Measurements from ENCODE around the gene SEBOX. TPM values are rescaled to one million over a fixed set of nuclear protein-coding genes. Genes with fewer than 3 reads are reported as not detected.

SEBOX gene
- total and polyA plus RNA-seq, 7 donors, result not detected

- Histone ChIP-seq H3K27me3 (no peaks in the 10 kb centered on the region), H3K4me3 (no peak overlapping the region), H3K9me3 (no peaks in the 10 kb centered on the region), H3K4me1 (peaks cover 0 to 31% (median 29%) of the 10 kb centered on the region in 4 donors), H3K27ac (no peak overlapping the region), H3K36me3 (peaks cover 0 to 9% (median 4%) of the 10 kb centered on the region in 4 donors)
- TF ChIP-seq POLR2A (IDR thresholded peaks at IDR 0.05) (no peak), CTCF (IDR thresholded peaks at IDR 0.05) (no peak), POLR2AphosphoS5 (IDR thresholded peaks at IDR 0.05) (no peak), EP300 (IDR thresholded peaks at IDR 0.05) (no peak)
- DNase-seq, result no peak
- intact Hi-C loops (cut with DNase I), result no loop called here
- 93 to 94% methylated on average over 23 of the region's 23 CpGs for WGBS, 2 donors
Observed at GRCh38 chr17:28368915-28369683, 4.1 kb upstream of the SEBOX start.

- Histone ChIP-seq H3K27me3 (no peaks in the 10 kb centered on the region), H3K36me3 (peaks cover 0 to 16% (median 9%) of the 10 kb centered on the region in 4 donors), H3K9me3 (no peaks in the 10 kb centered on the region), H3K4me3 (no peak overlapping the region), H3K27ac (no peak overlapping the region), H3K4me1 (peaks cover 0 to 28% (median 25%) of the 10 kb centered on the region in 4 donors)
- no peak for DNase-seq
- WGBS, 2 donors, result 74 to 83% methylated on average over 5 of the region's 5 CpGs
- no peak for TF ChIP-seq POLR2A (IDR thresholded peaks at IDR 0.05)
- TF ChIP-seq POLR2AphosphoS5 (IDR thresholded peaks at IDR 0.05), result no peak
- no peak for TF ChIP-seq EP300 (IDR thresholded peaks at IDR 0.05)
- no peak for TF ChIP-seq CTCF (IDR thresholded peaks at IDR 0.05)
- intact Hi-C loops (cut with DNase I), result no loop called here
Observed at GRCh38 chr17:28368306-28368831, 3.4 kb upstream of the SEBOX start.

- Histone ChIP-seq H3K9me3 (no peaks in the 10 kb centered on the region), H3K27me3 (no peaks in the 10 kb centered on the region), H3K36me3 (peaks cover 0 to 22% (median 14%) of the 10 kb centered on the region in 4 donors), H3K27ac (no peak overlapping the region), H3K4me1 (peaks cover 0 to 22% (median 19%) of the 10 kb centered on the region in 4 donors), H3K4me3 (no peak overlapping the region)
- WGBS, 2 donors, result 90 to 93% methylated on average over 21 of the region's 21 CpGs
- no peak for DNase-seq
- TF ChIP-seq POLR2A (IDR thresholded peaks at IDR 0.05) (no peak), EP300 (IDR thresholded peaks at IDR 0.05) (no peak), CTCF (IDR thresholded peaks at IDR 0.05) (no peak), POLR2AphosphoS5 (IDR thresholded peaks at IDR 0.05) (no peak)
- intact Hi-C loops (cut with DNase I), result no loop called here
Observed at GRCh38 chr17:28367641-28368305, 2.8 kb upstream of the SEBOX start.

GRCh38 chr17:28366605-28367004 lies 1.6 kb upstream of the SEBOX start:
- intact Hi-C loops (cut with DNase I), result no loop called here
- 76 to 88% methylated on average over 1 of the region's 1 CpG for WGBS, 2 donors
- no peak for TF ChIP-seq POLR2A (IDR thresholded peaks at IDR 0.05)
- no peak overlapping the region for H3K4me3 ChIP-seq
- H3K9me3 ChIP-seq, result no peaks in the 10 kb centered on the region
- H3K27me3 ChIP-seq, result no peaks in the 10 kb centered on the region
- H3K4me1 ChIP-seq, result peaks cover 0 to 10% (median 8%) of the 10 kb centered on the region in 4 donors
- H3K27ac ChIP-seq, result no peak overlapping the region
- DNase-seq, result no peak
- peaks cover 6 to 34% (median 18%) of the 10 kb centered on the region in 4 donors for H3K36me3 ChIP-seq

- Histone ChIP-seq H3K4me3 (no peak overlapping the region), H3K36me3 (peaks cover 16 to 45% (median 26%) of the 10 kb centered on the region in 4 donors), H3K27ac (no peak overlapping the region), H3K9me3 (no peaks in the 10 kb centered on the region), H3K27me3 (no peaks in the 10 kb centered on the region), H3K4me1 (no peaks in the 10 kb centered on the region)
- whole genome bisulfite sequencing, 2 donors, result 85 to 95% methylated on average over 3 of the region's 3 CpGs
- no peak for DNase-seq
- TF ChIP-seq EP300 (IDR thresholded peaks at IDR 0.05) (no peak), POLR2A (IDR thresholded peaks at IDR 0.05) (no peak), POLR2AphosphoS5 (IDR thresholded peaks at IDR 0.05) (no peak), CTCF (IDR thresholded peaks at IDR 0.05) (no peak)
- intact Hi-C loops (cut with DNase I), result no loop called here
Observed at GRCh38 chr17:28365487-28365886, 488 bp upstream of the SEBOX start.
